HG02678 (cell line): ENCODE measurements around the gene LY9.
"Not testable (repeated sequence)": the region's sequence is repeated elsewhere in the genome, so short reads cannot be mapped to it uniquely, and the experiment has no call there.

Experiments used
- ATAC-seq: cut with Tn5 transposase; IDR thresholded peaks from one replicate; pipeline ENCODE4 v1.9.1; 2021; ENCODE audit warnings: mild to moderate bottlenecking, moderate library complexity; ENCODE audit not compliant: unreplicated experiment

LY9 gene

GRCh38 chr1:160863774-160864131 lies 67.8 kb downstream of the LY9 start:
- ATAC-seq, result no peak

- no peak for ATAC-seq
Observed at GRCh38 chr1:160864173-160864572, 68.2 kb downstream of the LY9 start.

GRCh38 chr1:160865337-160865736 lies 69.4 kb downstream of the LY9 start:
- no peak for ATAC-seq

- ATAC-seq, result no peak
Observed at GRCh38 chr1:160866001-160866694, 70.2 kb downstream of the LY9 start.

GRCh38 chr1:160866695-160867260 lies 70.8 kb downstream of the LY9 start:
- ATAC-seq, result no peak

- ATAC-seq, result not testable (repeated sequence)
Observed at GRCh38 chr1:160867651-160868050, 71.7 kb downstream of the LY9 start.

- ATAC-seq, result no peak
Observed at GRCh38 chr1:160868141-160868540, 72.2 kb downstream of the LY9 start.

- ATAC-seq, result no peak
Observed at GRCh38 chr1:160874935-160875334, 79.0 kb downstream of the LY9 start.

- ATAC-seq, result not testable (repeated sequence)
Observed at GRCh38 chr1:160875591-160875990, 79.6 kb downstream of the LY9 start.

- ATAC-seq, result no peak
Observed at GRCh38 chr1:160876311-160876710, 80.3 kb downstream of the LY9 start.

- no peak for ATAC-seq
Observed at GRCh38 chr1:160877221-160877620, 81.2 kb downstream of the LY9 start.
